Measurements from ENCODE around the gene CACNB2.

DNA sequence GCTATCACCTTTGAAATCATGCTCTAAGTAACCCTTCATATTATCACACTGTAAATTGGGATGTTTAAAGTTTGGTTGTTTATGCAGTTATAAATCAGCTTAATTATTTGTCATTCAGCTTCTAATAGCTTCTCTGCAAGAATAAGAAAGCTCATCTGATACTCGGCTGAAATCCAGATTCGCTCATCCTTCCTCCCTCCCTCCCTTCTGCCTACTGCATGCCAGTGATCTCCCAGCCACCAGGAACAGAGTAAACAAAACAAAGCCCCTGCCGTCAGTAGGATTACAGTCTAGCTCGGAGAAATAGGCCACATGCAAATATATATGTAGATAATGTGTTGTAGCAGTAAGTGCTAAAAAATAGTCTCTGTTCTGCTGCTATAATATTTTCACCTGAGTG, 299.4 kb downstream of the CACNB2 start:
- TF ChIP-seq PKNOX1 (IDR thresholded peaks at IDR 0.05), result no peak
- TF ChIP-seq SUZ12 (IDR thresholded peaks at IDR 0.05), result no peak
- no peak for TF ChIP-seq ZNF384 (IDR thresholded peaks at IDR 0.05)
- TF ChIP-seq ARNT (IDR thresholded peaks at IDR 0.05), result no peak
- no peak for TF ChIP-seq BHLHE40 (IDR thresholded peaks at IDR 0.05; ENCODE audit: borderline replicate concordance)
- TF ChIP-seq FOXK2 (IDR thresholded peaks at IDR 0.05), result no peak
- TF ChIP-seq FOXA1 (IDR thresholded peaks at IDR 0.05), result no peak
